Measurements from ENCODE around the gene KHDRBS2. TPM values are rescaled to one million over a fixed set of nuclear protein-coding genes. Genes with fewer than 3 reads are reported as not detected.

Gene KHDRBS2
- total RNA-seq, 4 donors from 2014 or later: 0.47 to 23.9 (median 3.0) TPM

DNA sequence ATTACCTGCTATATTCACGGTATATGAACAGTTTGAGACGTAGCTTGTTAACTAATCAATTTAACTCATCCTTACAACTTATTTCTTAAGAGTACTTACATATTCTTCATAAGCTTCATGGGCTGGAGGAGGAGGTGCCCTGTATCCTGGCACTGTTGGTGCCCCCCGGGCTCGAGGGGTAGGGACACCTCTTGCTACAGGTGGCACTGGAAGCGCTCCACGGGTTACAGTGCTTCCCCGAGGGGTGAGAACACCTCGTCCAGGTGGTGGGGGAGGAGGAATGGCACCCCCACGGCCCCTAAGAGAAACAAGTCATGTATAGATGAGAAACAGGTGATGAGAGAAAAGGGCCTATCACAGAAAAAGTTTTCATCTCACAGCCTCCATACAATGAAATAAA lies 391.5 kb downstream of the KHDRBS2 start:
- no peak overlapping the region for H3K4me3 ChIP-seq
- peak in 1 of 3 donors; percentile 22 for DNase-seq
- no peak for TF ChIP-seq POLR2A (IDR thresholded peaks at IDR 0.05)
- no peak for TF ChIP-seq CTCF (IDR thresholded peaks at IDR 0.05)

DNA sequence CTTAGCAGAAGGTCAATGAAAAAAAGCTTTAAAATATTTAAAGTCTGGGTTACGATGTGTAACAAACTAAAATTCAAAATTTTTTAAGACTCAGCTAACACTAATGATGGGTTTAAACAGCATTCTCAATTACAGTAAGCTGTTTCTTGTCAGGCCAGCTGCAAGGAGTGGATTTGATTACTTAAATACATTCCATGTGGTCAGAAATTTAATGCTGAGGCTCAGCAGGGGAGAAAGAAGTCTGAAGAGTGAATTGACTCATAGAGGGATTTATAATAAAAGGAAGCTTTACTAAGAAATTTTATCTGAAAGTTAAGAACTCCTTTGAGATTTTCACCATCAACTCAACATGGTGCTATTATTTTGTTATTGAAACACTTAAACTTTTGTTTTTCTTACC lies 398.6 kb downstream of the KHDRBS2 start:
- Histone ChIP-seq H3K27ac (no peak overlapping the region), H3K36me3 (no peaks in the 10 kb centered on the region), H3K4me1 (no peaks in the 10 kb centered on the region), H3K27me3 (no peaks in the 10 kb centered on the region), H3K9me3 (no peaks in the 10 kb centered on the region), H3K4me3 (no peak overlapping the region)
- TF ChIP-seq CTCF (IDR thresholded peaks at IDR 0.05) (no peak), POLR2A (IDR thresholded peaks at IDR 0.05) (no peak)
- DNase-seq: no peak

More for the DNA sequence above, 391.5 kb downstream of the KHDRBS2 start:
- no peaks in the 10 kb centered on the region for H3K36me3 ChIP-seq
- no peaks in the 10 kb centered on the region for H3K9me3 ChIP-seq
- H3K27me3 ChIP-seq: no peaks in the 10 kb centered on the region
- H3K4me1 ChIP-seq: no peaks in the 10 kb centered on the region
- no peak overlapping the region for H3K27ac ChIP-seq

DNA sequence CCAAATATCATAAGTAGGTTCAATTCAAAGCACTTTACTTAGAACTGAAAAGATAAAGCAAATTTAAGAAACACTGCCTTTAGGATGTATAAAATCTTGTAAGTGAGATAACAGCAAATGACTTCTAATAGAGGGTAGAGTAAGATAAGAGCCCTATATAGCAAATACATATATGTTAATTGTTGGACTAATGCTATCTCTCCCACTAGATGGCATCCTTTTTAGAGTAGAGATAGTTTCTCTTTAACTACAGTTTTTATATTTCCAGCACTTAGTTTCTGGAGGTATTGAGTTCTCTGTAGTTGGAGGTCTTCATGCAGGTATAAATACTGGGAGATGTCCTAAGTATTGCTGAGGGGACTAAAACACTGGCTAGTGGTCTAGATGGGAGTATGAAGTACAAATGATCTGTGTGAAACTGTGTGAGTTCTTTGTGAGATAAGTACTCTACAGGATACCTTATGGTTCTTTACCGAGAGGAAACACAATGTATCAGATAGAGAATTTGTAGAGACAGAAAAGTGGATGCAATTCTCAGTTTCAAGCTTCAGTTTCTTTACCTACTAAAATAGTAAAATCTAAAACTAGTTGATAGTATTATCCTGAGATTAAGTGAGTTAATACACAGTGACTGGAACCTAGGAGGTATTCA lies 399.3 kb downstream of the KHDRBS2 start:
- no peaks in the 10 kb centered on the region for H3K9me3 ChIP-seq
- TF ChIP-seq CTCF (IDR thresholded peaks at IDR 0.05) (peak in 3 of 6 experiments; percentile 11 to 31 (median 23)), POLR2A (IDR thresholded peaks at IDR 0.05) (no peak)

GRCh38 chr6:61869632-61870400 lies 416.2 kb downstream of the KHDRBS2 start:
- no peaks in the 10 kb centered on the region for H3K36me3 ChIP-seq
- H3K4me1 ChIP-seq: no peaks in the 10 kb centered on the region
- DNase-seq: no peak
- H3K9me3 ChIP-seq: peaks cover 0 to 3% (median 0%) of the 10 kb centered on the region in 4 donors
- no peaks in the 10 kb centered on the region for H3K27me3 ChIP-seq
- H3K27ac ChIP-seq: no peak overlapping the region
- H3K4me3 ChIP-seq: no peak overlapping the region
- TF ChIP-seq POLR2A (IDR thresholded peaks at IDR 0.05) (no peak), CTCF (IDR thresholded peaks at IDR 0.05) (no peak)

More for the DNA sequence above, 399.3 kb downstream of the KHDRBS2 start:
- Histone ChIP-seq H3K36me3 (no peaks in the 10 kb centered on the region), H3K4me3 (no peak overlapping the region), H3K27me3 (no peaks in the 10 kb centered on the region), H3K27ac (no peak overlapping the region), H3K4me1 (no peaks in the 10 kb centered on the region)
- DNase-seq: no peak

- no peaks in the 10 kb centered on the region for H3K4me1 ChIP-seq
- no peaks in the 10 kb centered on the region for H3K9me3 ChIP-seq
- no peak overlapping the region for H3K4me3 ChIP-seq
- no peak for DNase-seq
- H3K27me3 ChIP-seq: no peaks in the 10 kb centered on the region
- TF ChIP-seq POLR2A (IDR thresholded peaks at IDR 0.05): no peak
- no peak for TF ChIP-seq CTCF (IDR thresholded peaks at IDR 0.05)
- H3K36me3 ChIP-seq: no peaks in the 10 kb centered on the region
- H3K27ac ChIP-seq: no peak overlapping the region
Observed at GRCh38 chr6:61868507-61869080, 417.4 kb downstream of the KHDRBS2 start.

Data from Peyer's patch (tissue), 4 donors.